CD4-positive, alpha-beta T cell (primary cell): ENCODE measurements around the gene BCDIN3D. TPM values are rescaled to one million over a fixed set of nuclear protein-coding genes. Genes with fewer than 3 reads are reported as not detected.

Experiments
- ATAC-seq: fragments of 200-7000 bp; cut with Tn5 transposase; one replicate; pipeline ENCODE4 v1.10.0; 2022; ENCODE audit warnings: mild to moderate bottlenecking; ENCODE audit not compliant: poor library complexity
- CTCF ChIA-PET: fragments of 350-600 bp; sonication (Branson Sonifier 250); formaldehyde crosslinking; loops from one replicate; lab custom pipeline; 2021; ENCODE audit warnings: antibody characterized with exemption, inconsistent platforms; lab: Charles Lee
- POLR2A ChIA-PET: fragments of 350-600 bp; sonication (Branson Sonifier 250); formaldehyde crosslinking; loops from one replicate; lab custom pipeline; 2021; ENCODE audit warnings: antibody characterized with exemption, inconsistent platforms; lab: Charles Lee
- DNase-seq, 14 experiments: peaks; one replicate each; pipeline ENCODE4 v3.0.0-alpha.2; 2013 to 2020; ENCODE audit warnings: mixed read lengths in 2 of 14
- H3K27ac ChIP-seq, 2 donors: one replicate each; pipeline versions ENCODE4 v1.5.1 to v1.7.0; 2013; ENCODE audit warnings: low read length in 2 of 2, low read depth in 1 of 2, mild to moderate bottlenecking in 1 of 2
- H3K27me3 ChIP-seq, 2 experiments: 1 replicate in 1 of 2; 2 replicates in 1 of 2; pipeline versions ENCODE4 v1.6.1 to v1.7.0; 2013; ENCODE audit warnings: low read length in 2 of 2, control low read depth in 1 of 2, mild to moderate bottlenecking in 1 of 2, moderate library complexity in 1 of 2; ENCODE audit not compliant: insufficient read depth in 2 of 2, control insufficient read depth in 1 of 2
- H3K36me3 ChIP-seq: one replicate; pipeline ENCODE4 v1.6.1; 2013; ENCODE audit warnings: low read length, control low read depth; ENCODE audit not compliant: insufficient read depth
- H3K4me1 ChIP-seq: one replicate; pipeline ENCODE4 v1.6.1; 2013; ENCODE audit warnings: low read length, control low read depth; ENCODE audit not compliant: insufficient read depth
- H3K4me3 ChIP-seq: one replicate; pipeline ENCODE4 v1.5.1; 2013; ENCODE audit warnings: mild to moderate bottlenecking, low read length, moderate library complexity
- H3K9me3 ChIP-seq, 2 experiments: 1 replicate in 1 of 2; 2 replicates in 1 of 2; pipeline versions ENCODE4 v1.6.1 to v1.7.0; 2013; ENCODE audit warnings: low read length in 2 of 2, mild to moderate bottlenecking in 2 of 2, control low read depth in 1 of 2, moderate library complexity in 1 of 2; ENCODE audit not compliant: control insufficient read depth in 1 of 2, insufficient read depth in 1 of 2
- H3K27ac Mint-ChIP-seq: one replicate; pipeline ENCODE4 v1.8.0; 2020; ENCODE audit warnings: mixed read lengths
- H3K27me3 Mint-ChIP-seq: one replicate; pipeline ENCODE4 v1.8.0; 2021; ENCODE audit warnings: mixed read lengths
- H3K36me3 Mint-ChIP-seq: one replicate; pipeline ENCODE4 v1.8.0; 2021; ENCODE audit warnings: low read depth, mixed read lengths
- H3K4me1 Mint-ChIP-seq: one replicate; pipeline ENCODE4 v1.8.0; 2021; ENCODE audit warnings: low read depth, mixed read lengths
- H3K4me3 Mint-ChIP-seq: one replicate; pipeline ENCODE4 v1.8.0; 2020; ENCODE audit warnings: mild to moderate bottlenecking, mixed read lengths
- H3K9me3 Mint-ChIP-seq: one replicate; pipeline ENCODE4 v1.8.0; 2020; ENCODE audit warnings: mixed read lengths
- CTCF ChIP-seq: fragments of 200-600 bp; IDR thresholded peaks from one replicate; pipeline ENCODE4 v1.8.0; 2022; ENCODE audit warnings: antibody characterized with exemption, mild to moderate bottlenecking
- intact Hi-C, 2 experiments: fragments of 100-400 bp; cut with DNase I in 1 of 2; cut with micrococcal nuclease in 1 of 2; formaldehyde crosslinking; loops; one replicate each; pipeline versions ENCODE4 v1.15.1 to v1.9.0; 2023 to 2025; cut with DNase I, micrococcal nuclease
- total RNA-seq, 174 experiments: library from RNA in 2 of 174; stranded (reverse) in 2 of 174; gene quantifications; one replicate each; pipeline ENCODE4 v1.2.3 and lab custom pipeline; 2021 to 2026

BCDIN3D gene
- total RNA-seq, 2 experiments from 2014 or later: 2.8 to 3.9 TPM

DNA sequence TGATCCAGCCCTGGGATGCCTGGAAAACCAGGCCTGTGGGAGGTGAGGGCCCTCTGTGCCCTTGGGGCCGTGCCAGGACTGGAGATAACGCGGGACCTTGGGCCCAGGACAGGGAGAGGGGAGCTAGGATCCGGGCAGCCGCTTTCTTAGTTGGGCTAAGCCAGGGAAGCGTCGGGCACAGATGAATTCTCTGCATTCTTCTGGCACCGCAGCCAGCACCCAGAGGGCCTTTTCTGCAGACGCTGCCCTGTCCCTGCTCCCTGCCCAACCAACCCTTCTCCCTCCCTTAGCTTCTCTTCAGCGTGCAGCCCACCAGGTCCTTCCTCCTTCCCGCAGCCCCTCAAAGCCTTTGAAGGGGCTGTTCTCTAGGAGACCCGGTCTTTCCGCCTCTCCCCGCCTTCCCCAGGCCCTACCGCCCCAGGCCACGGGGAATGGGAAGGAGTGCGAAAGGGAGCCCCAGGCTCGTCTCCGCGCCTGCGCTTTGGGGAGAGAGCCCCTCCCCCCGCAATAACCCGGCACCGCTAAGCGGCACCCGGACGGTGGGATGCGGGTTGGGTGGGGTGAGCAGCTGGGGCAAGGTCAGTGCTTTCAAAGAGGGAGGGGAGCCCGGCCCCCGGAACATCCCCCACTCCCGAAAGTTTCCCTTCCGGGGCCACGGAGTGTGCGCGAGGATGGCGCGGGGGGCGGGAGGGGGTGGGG lies 15.4 kb downstream of the BCDIN3D start:
- H3K9me3 ChIP-seq: no peaks in the 10 kb centered on the region
- ChIA-PET CTCF (interaction anchor here (0.5 to 3.6 kb wide), 5 partner anchors 8 to 87 kb away, joined by 4 to 18 read pairs (median 4); partner anchors contain the start of genes BCDIN3D and TMBIM6), POLR2A (interaction anchor here (0.8 to 4.2 kb wide), 10 partner anchors 12 to 505 kb away, joined by 3 to 44 read pairs (median 4); partner anchors contain the start of genes BCDIN3D, COX14, TMBIM6 and TROAP)
- Mint-ChIP-seq H3K4me1 (peaks cover 47% of the 10 kb centered on the region), H3K4me3 (peak overlapping the region; percentile 90), H3K9me3 (no peaks in the 10 kb centered on the region), H3K27ac (peak overlapping the region; percentile 65), H3K27me3 (no peaks in the 10 kb centered on the region), H3K36me3 (peaks cover 4% of the 10 kb centered on the region)
- intact Hi-C loops: loop anchor here (1.0 to 5.0 kb wide), 5 partner anchors 15 to 205 kb away; partner anchors contain the start of genes TMBIM6 (in 2 of the 2), BCDIN3D (in 1 of the 2) and PRPF40B (in 1 of the 2)
- TF ChIP-seq CTCF: no peak
- peak; percentile 4 for ATAC-seq
- peak in 12 of 14 experiments; percentile 23 to 71 (median 34) for DNase-seq
- peak overlapping the region in 1 of 2 donors; percentile 63 for H3K27ac ChIP-seq
- no peaks in the 10 kb centered on the region for H3K36me3 ChIP-seq
- peaks cover 31% of the 10 kb centered on the region for H3K4me1 ChIP-seq
- no peaks in the 10 kb centered on the region for H3K27me3 ChIP-seq
- peak overlapping the region; percentile 64 for H3K4me3 ChIP-seq

DNA sequence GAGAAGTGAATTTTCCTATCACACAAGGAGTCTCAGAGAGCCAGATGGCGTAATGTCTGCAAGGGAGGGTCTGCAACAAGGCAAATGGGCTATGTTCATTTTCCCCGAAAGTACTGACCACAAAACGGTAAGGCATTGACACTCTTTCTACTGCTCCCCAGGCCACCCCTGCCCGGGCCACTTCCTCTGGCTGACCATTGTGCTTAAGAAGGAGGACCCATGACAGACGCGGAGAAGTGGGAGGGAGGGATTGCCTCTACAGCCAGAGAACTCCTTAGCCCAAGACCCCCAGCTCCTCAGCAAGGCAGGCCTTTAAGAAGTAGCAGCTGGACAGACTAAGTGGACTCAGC lies 15.9 kb downstream of the BCDIN3D start:
- H3K27me3 Mint-ChIP-seq: no peaks in the 10 kb centered on the region
- TF ChIP-seq CTCF: no peak
- CTCF ChIA-PET: interaction anchor here (0.5 to 3.6 kb wide), 3 partner anchors 8 to 86 kb away, joined by 4 to 18 read pairs (median 4); partner anchors contain the start of genes BCDIN3D and TMBIM6
- POLR2A ChIA-PET: interaction anchor here (1.0 to 4.2 kb wide), 5 partner anchors 12 to 285 kb away, joined by 3 to 44 read pairs (median 13); partner anchors contain the start of genes BCDIN3D, COX14 and TMBIM6
- no peaks in the 10 kb centered on the region for H3K9me3 ChIP-seq
- peaks cover 51% of the 10 kb centered on the region for H3K4me1 Mint-ChIP-seq
- peak overlapping the region in 1 of 2 donors; percentile 63 for H3K27ac ChIP-seq
- H3K4me3 Mint-ChIP-seq: peak overlapping the region; percentile 90
- H3K27ac Mint-ChIP-seq: peak overlapping the region; percentile 65
- DNase-seq: no peak
- peaks cover 33% of the 10 kb centered on the region for H3K4me1 ChIP-seq
- intact Hi-C loops: loop anchor here in 1 of 2 experiments (1.0 to 5.0 kb wide), 3 partner anchors 15 to 205 kb away; partner anchors contain the start of genes PRPF40B and TMBIM6
- ATAC-seq: no peak
- H3K27me3 ChIP-seq: no peaks in the 10 kb centered on the region
- H3K36me3 ChIP-seq: peaks cover 3% of the 10 kb centered on the region
- no peaks in the 10 kb centered on the region for H3K9me3 Mint-ChIP-seq
- H3K36me3 Mint-ChIP-seq: peaks cover 4% of the 10 kb centered on the region
- H3K4me3 ChIP-seq: peak overlapping the region; percentile 64

- no peak overlapping the region for H3K4me3 ChIP-seq
- Mint-ChIP-seq H3K27me3 (no peaks in the 10 kb centered on the region), H3K9me3 (no peaks in the 10 kb centered on the region), H3K4me1 (peaks cover 61% of the 10 kb centered on the region), H3K4me3 (peak overlapping the region; percentile 90), H3K36me3 (peaks cover 4% of the 10 kb centered on the region), H3K27ac (peak overlapping the region; percentile 65)
- H3K36me3 ChIP-seq: peaks cover 4% of the 10 kb centered on the region
- peaks cover 44% of the 10 kb centered on the region for H3K4me1 ChIP-seq
- POLR2A ChIA-PET: interaction anchor here (0.5 to 4.2 kb wide), 3 partner anchors 9 to 122 kb away, joined by 3 to 44 read pairs (median 3); partner anchors contain the start of gene TMBIM6
- no peak overlapping the region for H3K27ac ChIP-seq
- DNase-seq: no peak
- TF ChIP-seq CTCF: no peak
- no peaks in the 10 kb centered on the region for H3K9me3 ChIP-seq
- ATAC-seq: no peak
- no peaks in the 10 kb centered on the region for H3K27me3 ChIP-seq
- intact Hi-C loops: loop anchor here in 1 of 2 experiments (5.0 kb wide), 2 partner anchors 84 to 204 kb away; partner anchors contain the start of genes PRPF40B and TMBIM6
- CTCF ChIA-PET: interaction anchor here (1.4 to 3.6 kb wide), 2 partner anchors 13 to 85 kb away, joined by 3 to 18 read pairs; partner anchors contain the start of gene TMBIM6
Measured at GRCh38 chr12:49825971-49826421, 16.9 kb downstream of the BCDIN3D start.
